HepG2 (cell line): ENCODE data around the gene NT5C3B. TPM values are rescaled to one million over a fixed set of nuclear protein-coding genes. Genes with fewer than 3 reads are reported as not detected.

Experiments
- BATF2 ChIP-seq: sonication (generic); formaldehyde crosslinking; IDR thresholded peaks from 2 replicates; pipeline ENCODE4 v1.8.0; 2022; ENCODE audit warnings: mild to moderate bottlenecking, missing genetic modification reagents, moderate library complexity
- CERS6 ChIP-seq: sonication (generic); formaldehyde crosslinking; IDR thresholded peaks from 2 replicates; pipeline ENCODE4 v1.5.0; 2020; ENCODE audit warnings: missing genetic modification reagents
- HOXA7 ChIP-seq: sonication (generic); formaldehyde crosslinking; IDR thresholded peaks from 2 replicates; pipeline ENCODE4 v1.8.1; 2022; ENCODE audit warnings: mild to moderate bottlenecking, missing genetic modification reagents, moderate library complexity
- ISX ChIP-seq: sonication (generic); formaldehyde crosslinking; conservative IDR thresholded peaks from 2 replicates; pipeline ENCODE4 v1.5.0; 2020; ENCODE audit warnings: missing genetic modification reagents
- KLF11 ChIP-seq: IDR thresholded peaks from 2 replicates; pipeline ENCODE4 v1.6.1; 2016; ENCODE audit warnings: missing compliant biosample characterization
- MAX ChIP-seq: IDR thresholded peaks from 2 replicates; pipeline ENCODE4 v1.6.1; 2012; ENCODE audit warnings: inconsistent platforms
- NCOR1 ChIP-seq: fragments of 200-600 bp; sonication (generic); IDR thresholded peaks from 2 replicates; pipeline ENCODE4 v1.7.0; 2017; ENCODE audit warnings: antibody characterized with exemption, low read length, borderline replicate concordance
- SNAI1 ChIP-seq: sonication (generic); formaldehyde crosslinking; IDR thresholded peaks from 2 replicates; pipeline ENCODE4 v1.5.0; 2020; ENCODE audit warnings: mild to moderate bottlenecking, missing genetic modification reagents, borderline replicate concordance
- SOX13 ChIP-seq, 3 experiments: fragments of 450-650 bp in 1 of 3; sonication (generic) in 1 of 3; formaldehyde crosslinking in 1 of 3; IDR thresholded peaks in 2 of 3; conservative IDR thresholded peaks in 1 of 3; 2 replicates each; pipeline versions ENCODE4 v1.5.0 to v1.6.1; 2016 to 2020; ENCODE audit warnings: antibody characterized with exemption in 1 of 3, mild to moderate bottlenecking in 1 of 3, missing compliant biosample characterization in 1 of 3, missing genetic modification reagents in 1 of 3, moderate library complexity in 1 of 3
- TRIM22 ChIP-seq: fragments of 450-650 bp; IDR thresholded peaks from 2 replicates; pipeline ENCODE4 v1.6.1; 2017
- XBP1 ChIP-seq: sonication (generic); formaldehyde crosslinking; IDR thresholded peaks from 2 replicates; pipeline ENCODE4 v1.5.0; 2020; ENCODE audit warnings: missing genetic modification reagents
- YEATS2 ChIP-seq: sonication (generic); formaldehyde crosslinking; IDR thresholded peaks from 2 replicates; pipeline ENCODE4 v1.4.0; 2020; ENCODE audit warnings: missing genetic modification reagents, borderline replicate concordance
- ZFP1 ChIP-seq: IDR thresholded peaks from 2 replicates; pipeline ENCODE4 v1.6.1; 2016
- ZNF253 ChIP-seq: sonication (generic); formaldehyde crosslinking; IDR thresholded peaks from 2 replicates; pipeline ENCODE4 v1.8.0; 2022; ENCODE audit warnings: mild to moderate bottlenecking, missing genetic modification reagents, borderline replicate concordance
- ZNF484 ChIP-seq: sonication (generic); formaldehyde crosslinking; IDR thresholded peaks from 2 replicates; pipeline ENCODE4 v1.5.1; 2020; ENCODE audit warnings: mild to moderate bottlenecking, low read depth, missing genetic modification reagents, borderline replicate concordance
- ZNF703 ChIP-seq: sonication (generic); formaldehyde crosslinking; IDR thresholded peaks from 2 replicates; pipeline ENCODE4 v1.5.1; 2020; ENCODE audit warnings: missing genetic modification reagents, mild to moderate bottlenecking, moderate library complexity, borderline replicate concordance
- polyA plus RNA-seq, 8 experiments: library from polyadenylated mRNA; depleted of rRNA in 3 of 8; stranded (reverse) in 7 of 8; unstranded in 1 of 8; fragments of >200 nt; fragmentation: Illumina TruSeq in 4 of 8; extraction: Trizol in 4 of 8; gene quantifications; 2 replicates each; pipeline versions ENCODE4 v1.2.1 to v1.2.3, GENCODE V29; 2011 to 2016; ENCODE audit warnings: low read depth in 4 of 8, missing spikeins in 1 of 8, mixed read lengths in 1 of 8; ENCODE audit not compliant: insufficient read depth in 1 of 8
- total RNA-seq, 5 experiments: library from RNA; depleted of rRNA; stranded (reverse); fragments of >200 nt; fragmentation: Illumina TruSeq; extraction: Trizol; gene quantifications; 2 replicates each; pipeline ENCODE4 v1.2.3, GENCODE V29; 2016; ENCODE audit warnings: low read depth in 1 of 5
- TF ChIP-seq, protein P1 (sequence below): sonication (generic); formaldehyde crosslinking; IDR thresholded peaks from 2 replicates; pipeline ENCODE4 v1.4.0; 2020; ENCODE audit warnings: missing genetic modification reagents
- TF ChIP-seq, protein P2 (sequence below): sonication (generic); formaldehyde crosslinking; IDR thresholded peaks from 2 replicates; pipeline ENCODE4 v1.4.0; 2020; ENCODE audit warnings: missing genetic modification reagents

Gene NT5C3B
- total and polyA plus RNA-seq, 2 of the 13 experiments (the other 11 are each of a cell fraction or from before 2014, with no cell fraction given), result 104 to 126 TPM

- TF ChIP-seq, protein P1, sequence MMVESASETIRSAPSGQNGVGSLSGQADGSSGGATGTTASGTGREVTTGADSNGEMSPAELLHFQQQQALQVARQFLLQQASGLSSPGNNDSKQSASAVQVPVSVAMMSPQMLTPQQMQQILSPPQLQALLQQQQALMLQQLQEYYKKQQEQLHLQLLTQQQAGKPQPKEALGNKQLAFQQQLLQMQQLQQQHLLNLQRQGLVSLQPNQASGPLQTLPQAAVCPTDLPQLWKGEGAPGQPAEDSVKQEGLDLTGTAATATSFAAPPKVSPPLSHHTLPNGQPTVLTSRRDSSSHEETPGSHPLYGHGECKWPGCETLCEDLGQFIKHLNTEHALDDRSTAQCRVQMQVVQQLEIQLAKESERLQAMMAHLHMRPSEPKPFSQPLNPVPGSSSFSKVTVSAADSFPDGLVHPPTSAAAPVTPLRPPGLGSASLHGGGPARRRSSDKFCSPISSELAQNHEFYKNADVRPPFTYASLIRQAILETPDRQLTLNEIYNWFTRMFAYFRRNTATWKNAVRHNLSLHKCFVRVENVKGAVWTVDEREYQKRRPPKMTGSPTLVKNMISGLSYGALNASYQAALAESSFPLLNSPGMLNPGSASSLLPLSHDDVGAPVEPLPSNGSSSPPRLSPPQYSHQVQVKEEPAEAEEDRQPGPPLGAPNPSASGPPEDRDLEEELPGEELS, result peak; percentile 5; the same call in 1 of the 2 replicates
- TF ChIP-seq ZNF484, result no peak
- TF ChIP-seq SOX13 (IDR thresholded peaks at IDR 0.05), result no peak
- TF ChIP-seq SOX13 (CRISPR knock-in tag; conservative IDR thresholded peaks at IDR 0.05 in 1 of 2, IDR thresholded peaks at IDR 0.05 in 1 of 2), result peak in 1 of 2 experiments; percentile 70; a peak in 2 of 4 replicates
- TF ChIP-seq BATF2 (CRISPR knock-in tag), result no peak; the same call in 1 of the 2 replicates
- 0 out of 2 replicates have a peak, but pooled peaks have one; percentile 11 for TF ChIP-seq KLF11 (CRISPR knock-in tag)
- no peak for TF ChIP-seq TRIM22
- no peak for TF ChIP-seq ISX (CRISPR knock-in tag)
- no peak for TF ChIP-seq HOXA7 (CRISPR knock-in tag)
- TF ChIP-seq MAX, result no peak
- 0 out of 2 replicates have a peak, but pooled peaks have one; percentile 84 for TF ChIP-seq SNAI1 (CRISPR knock-in tag)
- no peak for TF ChIP-seq XBP1 (CRISPR knock-in tag)
- 0 out of 2 replicates have a peak, but pooled peaks have one; percentile 58 for TF ChIP-seq ZNF253 (CRISPR knock-in tag)
- no peak for TF ChIP-seq NCOR1
- TF ChIP-seq, protein P2, sequence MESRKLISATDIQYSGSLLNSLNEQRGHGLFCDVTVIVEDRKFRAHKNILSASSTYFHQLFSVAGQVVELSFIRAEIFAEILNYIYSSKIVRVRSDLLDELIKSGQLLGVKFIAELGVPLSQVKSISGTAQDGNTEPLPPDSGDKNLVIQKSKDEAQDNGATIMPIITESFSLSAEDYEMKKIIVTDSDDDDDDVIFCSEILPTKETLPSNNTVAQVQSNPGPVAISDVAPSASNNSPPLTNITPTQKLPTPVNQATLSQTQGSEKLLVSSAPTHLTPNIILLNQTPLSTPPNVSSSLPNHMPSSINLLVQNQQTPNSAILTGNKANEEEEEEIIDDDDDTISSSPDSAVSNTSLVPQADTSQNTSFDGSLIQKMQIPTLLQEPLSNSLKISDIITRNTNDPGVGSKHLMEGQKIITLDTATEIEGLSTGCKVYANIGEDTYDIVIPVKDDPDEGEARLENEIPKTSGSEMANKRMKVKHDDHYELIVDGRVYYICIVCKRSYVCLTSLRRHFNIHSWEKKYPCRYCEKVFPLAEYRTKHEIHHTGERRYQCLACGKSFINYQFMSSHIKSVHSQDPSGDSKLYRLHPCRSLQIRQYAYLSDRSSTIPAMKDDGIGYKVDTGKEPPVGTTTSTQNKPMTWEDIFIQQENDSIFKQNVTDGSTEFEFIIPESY (CRISPR knock-in tag), result no peak
- TF ChIP-seq ZNF703, result no peak
- no peak for TF ChIP-seq CERS6 (CRISPR knock-in tag)
- no peak for TF ChIP-seq ZFP1 (CRISPR knock-in tag)
- TF ChIP-seq YEATS2 (CRISPR knock-in tag), result 0 out of 2 replicates have a peak, but pooled peaks have one; percentile 19
Measured at GRCh38 chr17:41785859-41786226, 50.2 kb downstream of the NT5C3B start (continued).
